K562 (cell line): ENCODE results near the gene MCM7. TPM values are rescaled to one million over a fixed set of nuclear protein-coding genes. Genes with fewer than 3 reads are reported as not detected.
A peak's percentile ranks its signal among the peaks of the same experiment; 100 is the strongest.

Source experiments
- ETV1 ChIP-seq: fragments of 450-650 bp; conservative IDR thresholded peaks from 2 replicates; pipeline ENCODE4 v1.6.1; 2016; ENCODE audit warnings: missing genetic modification characterization, control low read depth, low read depth, missing compliant biosample characterization
- IFI16 ChIP-seq: fragments of 250-450 bp; sonication (Bioruptor Pico); IDR thresholded peaks from 2 replicates; pipeline ENCODE4 v2.1.2; 2022; ENCODE audit warnings: mild to moderate bottlenecking, inconsistent platforms
- LCOR ChIP-seq: sonication (generic); formaldehyde crosslinking; IDR thresholded peaks from 2 replicates; pipeline ENCODE4 v1.8.0; 2022; ENCODE audit warnings: mild to moderate bottlenecking, missing genetic modification reagents
- NEUROD1 ChIP-seq: fragments of 150-350 bp; IDR thresholded peaks from 2 replicates; pipeline ENCODE4 v1.6.1; 2014; ENCODE audit warnings: borderline replicate concordance, low read length, low read depth; ENCODE audit not compliant: partially characterized antibody
- NR2C2 ChIP-seq, 2 experiments: fragments of 200-800 bp in 1 of 2; sonication (Bioruptor generic) in 1 of 2; sonication (generic) in 1 of 2; formaldehyde crosslinking in 1 of 2; IDR thresholded peaks; 2 replicates each; pipeline versions ENCODE4 v1.6.1 to v1.8.0; 2016 to 2022; ENCODE audit warnings: mild to moderate bottlenecking in 1 of 2, missing compliant biosample characterization in 1 of 2, missing genetic modification characterization in 1 of 2, missing genetic modification reagents in 1 of 2
- SLC30A9 ChIP-seq: fragments of 250-450 bp; sonication (Bioruptor Pico); IDR thresholded peaks from 2 replicates; pipeline ENCODE4 v1.8.0; 2022; ENCODE audit warnings: mild to moderate bottlenecking, moderate library complexity
- THRA ChIP-seq: fragments of 450-650 bp; IDR thresholded peaks from 2 replicates; pipeline ENCODE4 v1.6.1; 2017; ENCODE audit warnings: mild to moderate bottlenecking, moderate library complexity
- YY1 ChIP-seq, 3 experiments: IDR thresholded peaks; 2 replicates each; pipeline ENCODE4 v1.6.1; 2011; ENCODE audit warnings: low read length in 2 of 3, mild to moderate bottlenecking in 2 of 3, moderate library complexity in 2 of 3, borderline replicate concordance in 1 of 3, control low read depth in 1 of 3, low read depth in 1 of 3; ENCODE audit not compliant: insufficient read depth in 3 of 3, insufficient replicate concordance in 2 of 3, control insufficient read depth in 1 of 3, insufficient read length in 1 of 3; ENCODE audit errors: extremely low read depth in 1 of 3
- ZNF830 ChIP-seq: fragments of 250-450 bp; sonication (Bioruptor Pico); IDR thresholded peaks from 2 replicates; pipeline ENCODE4 v1.5.0; 2021; ENCODE audit warnings: mild to moderate bottlenecking
- polyA plus RNA-seq, 8 experiments: library from polyadenylated mRNA; depleted of rRNA in 4 of 8; stranded (reverse) in 5 of 8; unstranded in 3 of 8; fragments of >200 nt; fragmentation: Nextera tagmentation in 2 of 8; fragmentation: Illumina TruSeq in 1 of 8; extraction: Ambion mirVana in 2 of 8; extraction: Trizol in 1 of 8; gene quantifications; 2 replicates each; pipeline versions ENCODE4 v1.2.1 to v1.2.3, GENCODE V29; 2011 to 2014; ENCODE audit warnings: inconsistent platforms in 1 of 8, missing spikeins in 1 of 8
- total RNA-seq, 7 experiments: library from RNA; depleted of rRNA in 6 of 7; stranded (reverse); fragments of >200 nt in 6 of 7; fragmentation: Illumina TruSeq in 2 of 7; extraction: Trizol in 2 of 7; gene quantifications; 2 replicates each; pipeline versions ENCODE4 v1.2.1 to v1.2.3, GENCODE V29; 2011 to 2021; ENCODE audit warnings: low replicate concordance in 1 of 7

MCM7 gene
- total and polyA plus RNA-seq, 9 of the 15 experiments (the other 6 are each of a cell fraction or from before 2014, with no cell fraction given): 329 to 856 (median 437) TPM

GRCh38 chr7:100119970-100120732 lies 19.0 kb upstream of the MCM7 start (continued):
- TF ChIP-seq NEUROD1: no peak
- no peak for TF ChIP-seq YY1 (IDR thresholded peaks at IDR 0.05; ENCODE audit: borderline replicate concordance in 1 of 3, control insufficient read depth in 1 of 3, extremely low read depth in 1 of 3, insufficient read depth in 3 of 3, insufficient read length in 1 of 3, insufficient replicate concordance in 2 of 3, low read depth in 1 of 3, low read length in 2 of 3)
- TF ChIP-seq IFI16: no peak
- peak; percentile 8 for TF ChIP-seq ETV1 (tag)
- TF ChIP-seq SLC30A9 (CRISPR knock-in tag): no peak
- TF ChIP-seq THRA: no peak
- TF ChIP-seq LCOR: peak; percentile 55; the same call in 1 of the 2 replicates
- TF ChIP-seq NR2C2 (CRISPR knock-in tag; IDR thresholded peaks at IDR 0.05): no peak
- no peak for TF ChIP-seq NR2C2 (tag; IDR thresholded peaks at IDR 0.05)
- no peak for TF ChIP-seq ZNF830 (CRISPR knock-in tag)
